ENCODE results near the gene GCC1. TPM values are rescaled to one million over a fixed set of nuclear protein-coding genes. Genes with fewer than 3 reads are reported as not detected.

GCC1 gene
- total RNA-seq, 1 experiment from 2014 or later, result 22.0 TPM

GRCh38 chr7:127534636-127535035, 50.8 kb downstream of the GCC1 start:
- CTCF ChIA-PET, result interaction anchor here (0.6 kb wide), 1 partner anchor 838 kb away, joined by 3 read pairs; no protein-coding TSS in a partner anchor
- Mint-ChIP-seq H3K4me3 (ENCODE audit: low read depth, unreplicated experiment) (no peak overlapping the region), H3K27me3 (ENCODE audit: unreplicated experiment) (peaks cover 74% of the 10 kb centered on the region), H3K9me3 (ENCODE audit: low read depth, unreplicated experiment) (no peaks in the 10 kb centered on the region), H3K4me1 (ENCODE audit: low read depth, unreplicated experiment) (no peaks in the 10 kb centered on the region), H3K27ac (ENCODE audit: unreplicated experiment) (no peak overlapping the region), H3K36me3 (ENCODE audit: insufficient read depth, unreplicated experiment) (no peaks in the 10 kb centered on the region)
- TF ChIP-seq CTCF (IDR thresholded peaks at IDR 0.05; ENCODE audit: unreplicated experiment), result no peak
- intact Hi-C loops (cut with micrococcal nuclease; ENCODE audit: unreplicated experiment), result no loop called here
- no peak for DNase-seq
- BruUV-seq (replicated peaks), result no TSS peak

GRCh38 chr7:127532736-127533135, 52.7 kb downstream of the GCC1 start:
- Mint-ChIP-seq H3K36me3 (ENCODE audit: insufficient read depth, unreplicated experiment) (no peaks in the 10 kb centered on the region), H3K4me3 (ENCODE audit: low read depth, unreplicated experiment) (no peak overlapping the region), H3K9me3 (ENCODE audit: low read depth, unreplicated experiment) (peaks cover 4% of the 10 kb centered on the region), H3K4me1 (ENCODE audit: low read depth, unreplicated experiment) (no peaks in the 10 kb centered on the region), H3K27ac (ENCODE audit: unreplicated experiment) (no peak overlapping the region), H3K27me3 (ENCODE audit: unreplicated experiment) (peaks cover 78% of the 10 kb centered on the region)
- DNase-seq, result no peak
- intact Hi-C loops (cut with micrococcal nuclease; ENCODE audit: unreplicated experiment), result no loop called here
- CTCF ChIA-PET, result no interaction called here
- TF ChIP-seq CTCF (IDR thresholded peaks at IDR 0.05; ENCODE audit: unreplicated experiment), result no peak
- BruUV-seq (replicated peaks), result no TSS peak

DNA sequence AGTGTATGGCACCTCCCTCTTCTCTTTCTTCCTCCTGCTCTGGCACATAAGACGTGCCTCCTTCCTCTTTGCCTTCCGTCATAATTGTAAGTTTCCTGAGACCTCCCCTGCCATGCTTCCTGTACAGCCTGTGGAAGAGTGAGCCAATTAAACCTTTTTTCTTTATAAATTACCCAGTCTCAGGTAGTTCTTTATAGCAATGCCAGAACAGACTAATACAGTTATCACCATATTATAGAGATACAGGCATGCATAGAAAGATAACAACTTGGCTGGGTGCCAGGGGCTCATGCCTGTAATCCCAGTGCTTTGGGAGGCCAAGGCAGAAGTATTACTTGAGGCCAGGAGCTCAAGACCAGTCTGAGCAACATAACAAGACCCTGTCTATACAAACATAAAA, 53.2 kb downstream of the GCC1 start:
- no peak for DNase-seq
- CTCF ChIA-PET, result no interaction called here
- peaks cover 78% of the 10 kb centered on the region for H3K27me3 Mint-ChIP-seq (ENCODE audit: unreplicated experiment)

More for the DNA sequence above, 53.2 kb downstream of the GCC1 start:
- peaks cover 4% of the 10 kb centered on the region for H3K9me3 Mint-ChIP-seq (ENCODE audit: low read depth, unreplicated experiment)
- no peak overlapping the region for H3K27ac Mint-ChIP-seq (ENCODE audit: unreplicated experiment)
- H3K4me1 Mint-ChIP-seq (ENCODE audit: low read depth, unreplicated experiment), result no peaks in the 10 kb centered on the region
- no peak overlapping the region for H3K4me3 Mint-ChIP-seq (ENCODE audit: low read depth, unreplicated experiment)
- TF ChIP-seq CTCF (IDR thresholded peaks at IDR 0.05; ENCODE audit: unreplicated experiment), result no peak
- intact Hi-C loops (cut with micrococcal nuclease; ENCODE audit: unreplicated experiment), result no loop called here
- no TSS peak for BruUV-seq (replicated peaks)
- H3K36me3 Mint-ChIP-seq (ENCODE audit: insufficient read depth, unreplicated experiment), result no peaks in the 10 kb centered on the region

Other genes starting within 250 kb of the GCC1 start
- gene ZNF800, start 192.9 kb downstream of the GCC1 start, total RNA-seq (2022), result 33.2 and 36.5 TPM in 2 replicates
- gene ARF5, start 2.8 kb upstream of the GCC1 start, total RNA-seq (2022), result 102 and 105 TPM in 2 replicates
- 0.56 TPM in 1 of 2 replicates, not detected in the other for gene FSCN3, start 8.1 kb upstream of the GCC1 start, total RNA-seq (2022)
- gene PAX4, start 32.5 kb upstream of the GCC1 start, total RNA-seq (2022), result not detected in 2 replicates
- gene SND1, start 66.6 kb upstream of the GCC1 start, total RNA-seq (2022), result 205 and 206 TPM in 2 replicates